HEK293T (cell line): Measurements from ENCODE around the gene SH3BP5.

ENCODE experiments used
- CTCF ChIA-PET: fragments of 350-600 bp; formaldehyde crosslinking; extraction: SDS; loops from one replicate; lab custom pipeline; 2021; ENCODE audit warnings: antibody characterized with exemption, inconsistent platforms; lab: Yijun Ruan, JAX
- POLR2A ChIA-PET: fragments of 350-600 bp; formaldehyde crosslinking; extraction: SDS; loops from one replicate; lab custom pipeline; 2020; ENCODE audit warnings: antibody characterized with exemption, inconsistent platforms; lab: Yijun Ruan, JAX
- DNase-seq: peaks from one replicate; pipeline ENCODE4 v3.0.0; 2012; ENCODE audit warnings: mixed read lengths; ENCODE audit errors: extremely low spot score
- ARNT ChIP-seq: fragments of 450-650 bp; IDR thresholded peaks from 2 replicates; pipeline ENCODE4 v1.6.1; 2017; ENCODE audit warnings: mild to moderate bottlenecking
- BHLHE40 ChIP-seq: fragments of 450-650 bp; IDR thresholded peaks from 2 replicates; pipeline ENCODE4 v1.6.1; 2016; ENCODE audit warnings: mild to moderate bottlenecking, moderate library complexity, borderline replicate concordance
- CTBP1 ChIP-seq: fragments of 450-650 bp; IDR thresholded peaks from 2 replicates; pipeline ENCODE4 v1.6.1; 2016; ENCODE audit warnings: borderline replicate concordance
- ELF4 ChIP-seq: fragments of 450-650 bp; IDR thresholded peaks from 2 replicates; pipeline ENCODE4 v1.6.1; 2017; ENCODE audit warnings: antibody characterized with exemption
- FOXA1 ChIP-seq: fragments of 450-650 bp; IDR thresholded peaks from 2 replicates; pipeline ENCODE4 v1.6.1; 2016; ENCODE audit warnings: mild to moderate bottlenecking
- FOXK2 ChIP-seq: fragments of 450-650 bp; IDR thresholded peaks from 2 replicates; pipeline ENCODE4 v1.6.1; 2016; ENCODE audit warnings: mild to moderate bottlenecking
- FOXM1 ChIP-seq: fragments of 450-650 bp; IDR thresholded peaks from 2 replicates; pipeline ENCODE4 v1.6.1; 2017; ENCODE audit warnings: mild to moderate bottlenecking, borderline replicate concordance
- HDGF ChIP-seq: fragments of 450-650 bp; IDR thresholded peaks from 2 replicates; pipeline ENCODE4 v1.6.1; 2017; ENCODE audit warnings: antibody characterized with exemption, borderline replicate concordance
- L3MBTL2 ChIP-seq: fragments of 450-650 bp; conservative IDR thresholded peaks from 2 replicates; pipeline ENCODE4 v1.6.1; 2016; ENCODE audit warnings: mild to moderate bottlenecking
- LEF1 ChIP-seq: fragments of 450-650 bp; IDR thresholded peaks from 2 replicates; pipeline ENCODE4 v1.6.1; 2017; ENCODE audit warnings: mild to moderate bottlenecking, borderline replicate concordance
- NFRKB ChIP-seq: fragments of 450-650 bp; IDR thresholded peaks from 2 replicates; pipeline ENCODE4 v1.6.1; 2016; ENCODE audit warnings: mild to moderate bottlenecking, moderate library complexity
- PKNOX1 ChIP-seq: fragments of 450-650 bp; IDR thresholded peaks from 2 replicates; pipeline ENCODE4 v1.6.1; 2016
- SP1 ChIP-seq: fragments of 450-650 bp; IDR thresholded peaks from 2 replicates; pipeline ENCODE4 v1.6.1; 2017
- SUZ12 ChIP-seq: fragments of 450-650 bp; IDR thresholded peaks from 2 replicates; pipeline ENCODE4 v1.6.1; 2016; ENCODE audit warnings: mild to moderate bottlenecking
- TARDBP ChIP-seq: fragments of 450-650 bp; IDR thresholded peaks from 2 replicates; pipeline ENCODE4 v1.6.1; 2016
- ZNF384 ChIP-seq: fragments of 450-650 bp; IDR thresholded peaks from 2 replicates; pipeline ENCODE4 v1.6.1; 2016

The SH3BP5 gene

GRCh38 chr3:15246186-15246585 is 86.2 kb downstream of the SH3BP5 start:
- TF ChIP-seq SUZ12 (no peak), HDGF (no peak), ARNT (no peak), L3MBTL2 (no peak), BHLHE40 (no peak), PKNOX1 (no peak), FOXK2 (no peak)
- ChIA-PET CTCF (no interaction called here), POLR2A (no interaction called here)
- DNase-seq: no peak

- POLR2A ChIA-PET: no interaction called here
- CTCF ChIA-PET: interaction anchor here (0.6 kb wide), 1 partner anchor 96 kb away, joined by 3 read pairs; no protein-coding TSS in a partner anchor
- no peak for TF ChIP-seq SP1
- TF ChIP-seq FOXK2: no peak
- no peak for TF ChIP-seq CTBP1
- no peak for TF ChIP-seq ELF4
- TF ChIP-seq TARDBP: no peak
- TF ChIP-seq L3MBTL2: no peak
- no peak for TF ChIP-seq FOXM1
- no peak for TF ChIP-seq SUZ12
- no peak for TF ChIP-seq NFRKB
- TF ChIP-seq ZNF384: no peak
- no peak for TF ChIP-seq FOXA1
- TF ChIP-seq PKNOX1: no peak
- no peak for TF ChIP-seq HDGF
- TF ChIP-seq LEF1: no peak
- TF ChIP-seq ARNT: no peak
- no peak for DNase-seq
Observed at GRCh38 chr3:15243822-15244482, 88.4 kb downstream of the SH3BP5 start.

GRCh38 chr3:15241341-15241740 is 91.0 kb downstream of the SH3BP5 start:
- CTCF ChIA-PET: interaction anchor here (1.0 kb wide), 2 partner anchors 125 to 133 kb away, joined by 3 read pairs; no protein-coding TSS in a partner anchor
- DNase-seq: no peak
- TF ChIP-seq HDGF (no peak), ARNT (no peak), FOXA1 (no peak)
- POLR2A ChIA-PET: no interaction called here

GRCh38 chr3:15229262-15229661 is 103.1 kb downstream of the SH3BP5 start:
- ChIA-PET POLR2A (no interaction called here), CTCF (no interaction called here)
- no peak for TF ChIP-seq BHLHE40
- TF ChIP-seq SP1: no peak
- TF ChIP-seq ARNT: no peak
- TF ChIP-seq TARDBP: no peak
- TF ChIP-seq SUZ12: no peak
- no peak for TF ChIP-seq LEF1
- TF ChIP-seq CTBP1: no peak
- DNase-seq: no peak

GRCh38 chr3:15228147-15228546 is 104.2 kb downstream of the SH3BP5 start:
- ChIA-PET CTCF (no interaction called here), POLR2A (no interaction called here)
- no peak for TF ChIP-seq L3MBTL2
- TF ChIP-seq SUZ12: no peak
- TF ChIP-seq FOXA1: no peak
- no peak for TF ChIP-seq FOXM1
- no peak for TF ChIP-seq NFRKB
- no peak for TF ChIP-seq ZNF384
- TF ChIP-seq BHLHE40: no peak
- no peak for TF ChIP-seq LEF1
- no peak for TF ChIP-seq ELF4
- TF ChIP-seq CTBP1: no peak
- TF ChIP-seq ARNT: no peak
- TF ChIP-seq FOXK2: no peak
- TF ChIP-seq TARDBP: no peak
- TF ChIP-seq HDGF: no peak
- TF ChIP-seq PKNOX1: no peak
- no peak for TF ChIP-seq SP1
- no peak for DNase-seq

- DNase-seq: no peak
- POLR2A ChIA-PET: no interaction called here
- CTCF ChIA-PET: no interaction called here
- TF ChIP-seq ELF4 (no peak), L3MBTL2 (no peak), SP1 (no peak), FOXM1 (no peak), ARNT (no peak), TARDBP (no peak), HDGF (no peak), NFRKB (no peak)
Observed at GRCh38 chr3:15223685-15224572, 108.5 kb downstream of the SH3BP5 start.
